Lung (tissue), 12 donors: ENCODE results near the gene SLC35B2. TPM values are rescaled to one million over a fixed set of nuclear protein-coding genes. Genes with fewer than 3 reads are reported as not detected.

Experiments
- ATAC-seq: fragments of 200-7000 bp; cut with Tn5 transposase; one replicate; pipeline ENCODE4 v1.9.1; 2020; ENCODE audit warnings: moderate number of reproducible peaks; ENCODE audit not compliant: insufficient read depth, low FRiP score
- DNase-seq, 3 donors: peaks; one replicate each; pipeline ENCODE4 v3.0.0-alpha.2; 2013 to 2017
- H3K27ac ChIP-seq, 2 donors: one replicate each; pipeline ENCODE4 v1.5.1; 2013; ENCODE audit warnings: mild to moderate bottlenecking in 2 of 2, moderate library complexity in 2 of 2, control low read depth in 1 of 2, inconsistent platforms in 1 of 2, low read depth in 1 of 2, low read length in 1 of 2
- H3K27me3 ChIP-seq, 3 donors: one replicate each; pipeline ENCODE4 v1.5.1; 2013; ENCODE audit warnings: low read length in 2 of 3; ENCODE audit not compliant: control insufficient read depth in 3 of 3, insufficient read depth in 3 of 3
- H3K36me3 ChIP-seq, 4 donors: one replicate each; pipeline ENCODE4 v1.5.1; 2013; ENCODE audit warnings: low read length in 4 of 4, mild to moderate bottlenecking in 1 of 4, moderate library complexity in 1 of 4; ENCODE audit not compliant: control insufficient read depth in 4 of 4, insufficient read depth in 4 of 4
- H3K4me1 ChIP-seq, 5 donors: one replicate each; pipeline ENCODE4 v1.5.1; 2013; ENCODE audit warnings: low read length in 5 of 5, mild to moderate bottlenecking in 2 of 5, moderate library complexity in 1 of 5; ENCODE audit not compliant: control insufficient read depth in 5 of 5, insufficient read depth in 5 of 5
- H3K4me3 ChIP-seq: one replicate; pipeline ENCODE4 v1.5.1; 2013; ENCODE audit warnings: mild to moderate bottlenecking, control low read depth, moderate library complexity
- H3K9ac ChIP-seq, 2 donors: one replicate each; pipeline ENCODE4 v1.5.1; 2013; ENCODE audit warnings: low read length in 2 of 2, control low read depth in 1 of 2; ENCODE audit not compliant: insufficient read depth in 1 of 2
- H3K9me3 ChIP-seq, 4 donors: one replicate each; pipeline ENCODE4 v1.5.1; 2013; ENCODE audit warnings: low read length in 3 of 4, mild to moderate bottlenecking in 1 of 4, moderate library complexity in 1 of 4; ENCODE audit not compliant: control insufficient read depth in 4 of 4, insufficient read depth in 3 of 4
- WGBS, 2 donors: extraction: QIAGEN DNeasy Blood & Tissue Kit; methylation state at CpG; one replicate each; pipeline ENCODE4 v1.1.7; 2013; 5-methylcytosine and 5-hydroxymethylcytosine counted together
- polyA plus RNA-seq, 2 donors: library from polyadenylated mRNA; stranded (reverse); fragments of 200-250 nt; gene quantifications; one replicate each; pipeline ENCODE4 v1.2.1, GENCODE V29; 2013
- total RNA-seq, 2 donors: library from RNA; depleted of rRNA in 1 of 2; stranded (reverse); fragments of >200 nt in 1 of 2; gene quantifications; one replicate each; pipeline ENCODE4 v1.2.1, GENCODE V29; 2014 to 2021
- TF ChIP-seq, protein P1 (sequence below): IDR thresholded peaks from 2 replicates; pipeline ENCODE4 v1.5.1; 2012; ENCODE audit warnings: mild to moderate bottlenecking; ENCODE audit errors: control extremely low read depth, extremely low read depth
- donor health status: control.
- donor health status: control.
- donor health status: Bipolar disorder and iron deficiency.
- donor health status: healthy.
- donor health status: DM: yes; HTN: yes; CAD: no.

The SLC35B2 gene
- total and polyA plus RNA-seq, 4 donors: 15.0 to 44.4 (median 34.9) TPM

GRCh38 chr6:44284867-44285266, 27.5 kb upstream of the SLC35B2 start:
- peaks cover 0 to 36% (median 4%) of the 10 kb centered on the region in 3 donors for H3K27me3 ChIP-seq
- no peak overlapping the region for H3K27ac ChIP-seq

GRCh38 chr6:44284121-44284520, 26.8 kb upstream of the SLC35B2 start:
- DNase-seq: no peak
- H3K27me3 ChIP-seq: peaks cover 0 to 35% (median 4%) of the 10 kb centered on the region in 3 donors
- H3K9ac ChIP-seq: no peak overlapping the region
- ATAC-seq: no peak
- no peak overlapping the region for H3K4me3 ChIP-seq
- no peaks in the 10 kb centered on the region for H3K36me3 ChIP-seq
- no peaks in the 10 kb centered on the region for H3K4me1 ChIP-seq
- peaks cover 0 to 4% (median 0%) of the 10 kb centered on the region in 4 donors for H3K9me3 ChIP-seq
- TF ChIP-seq, protein P1, sequence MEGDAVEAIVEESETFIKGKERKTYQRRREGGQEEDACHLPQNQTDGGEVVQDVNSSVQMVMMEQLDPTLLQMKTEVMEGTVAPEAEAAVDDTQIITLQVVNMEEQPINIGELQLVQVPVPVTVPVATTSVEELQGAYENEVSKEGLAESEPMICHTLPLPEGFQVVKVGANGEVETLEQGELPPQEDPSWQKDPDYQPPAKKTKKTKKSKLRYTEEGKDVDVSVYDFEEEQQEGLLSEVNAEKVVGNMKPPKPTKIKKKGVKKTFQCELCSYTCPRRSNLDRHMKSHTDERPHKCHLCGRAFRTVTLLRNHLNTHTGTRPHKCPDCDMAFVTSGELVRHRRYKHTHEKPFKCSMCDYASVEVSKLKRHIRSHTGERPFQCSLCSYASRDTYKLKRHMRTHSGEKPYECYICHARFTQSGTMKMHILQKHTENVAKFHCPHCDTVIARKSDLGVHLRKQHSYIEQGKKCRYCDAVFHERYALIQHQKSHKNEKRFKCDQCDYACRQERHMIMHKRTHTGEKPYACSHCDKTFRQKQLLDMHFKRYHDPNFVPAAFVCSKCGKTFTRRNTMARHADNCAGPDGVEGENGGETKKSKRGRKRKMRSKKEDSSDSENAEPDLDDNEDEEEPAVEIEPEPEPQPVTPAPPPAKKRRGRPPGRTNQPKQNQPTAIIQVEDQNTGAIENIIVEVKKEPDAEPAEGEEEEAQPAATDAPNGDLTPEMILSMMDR: no peak
- H3K27ac ChIP-seq: no peak overlapping the region
- WGBS, 2 donors: 43 to 44% methylated on average over 2 of the region's 2 CpGs

More at GRCh38 chr6:44284867-44285266, 27.5 kb upstream of the SLC35B2 start:
- H3K4me3 ChIP-seq: no peak overlapping the region
- H3K9ac ChIP-seq: no peak overlapping the region
- peaks cover 0 to 6% (median 0%) of the 10 kb centered on the region in 4 donors for H3K9me3 ChIP-seq
- no peaks in the 10 kb centered on the region for H3K4me1 ChIP-seq
- WGBS, 2 donors: 53 to 80% methylated on average over 4 of the region's 4 CpGs
- DNase-seq (no peak), ATAC-seq (no peak)
- H3K36me3 ChIP-seq: no peaks in the 10 kb centered on the region
- TF ChIP-seq, protein P1: no peak

DNA sequence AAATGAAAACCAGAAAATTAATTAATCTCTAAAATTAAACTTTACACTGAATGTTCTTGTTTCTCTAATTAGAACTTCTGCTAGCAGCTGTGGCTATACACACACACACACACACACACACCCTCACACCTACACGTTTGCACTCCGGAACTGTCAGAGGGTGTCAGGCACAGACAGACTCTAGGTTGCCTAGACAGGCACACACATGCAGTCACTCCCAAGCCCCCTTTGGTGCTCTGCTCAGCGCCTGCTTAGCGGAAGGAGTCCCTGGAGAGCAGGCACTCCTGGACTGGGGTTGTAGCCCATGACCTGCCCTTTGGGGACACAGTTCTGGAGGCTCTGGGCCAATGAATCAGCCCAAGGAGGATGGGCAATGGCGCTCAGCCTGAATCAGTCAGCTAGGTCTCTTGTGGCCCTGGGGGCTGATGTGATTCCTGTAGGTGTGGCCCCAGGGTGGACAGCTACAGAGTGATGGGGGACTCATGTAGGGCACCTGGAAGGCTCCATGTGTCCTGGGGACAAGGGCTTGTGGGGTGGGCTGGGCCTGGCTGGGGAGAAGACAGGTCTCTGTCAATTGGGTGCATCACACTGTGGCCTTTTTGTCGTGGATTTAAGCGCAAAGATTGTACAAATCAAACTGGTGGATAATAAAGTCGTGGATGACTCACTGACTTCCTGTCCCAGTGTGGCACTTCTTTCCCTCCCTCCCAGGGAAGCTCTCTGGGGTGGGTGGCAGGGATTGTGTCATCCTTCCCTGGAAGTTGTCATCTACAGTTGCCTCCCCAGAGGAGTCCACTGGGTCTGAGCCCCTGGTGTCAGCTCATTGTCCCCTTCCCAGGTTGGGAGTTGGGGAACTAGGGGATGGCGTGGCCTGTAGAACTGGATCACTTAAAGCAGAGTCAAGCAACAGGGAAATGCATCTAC, 21.7 kb upstream of the SLC35B2 start:
- DNase-seq (no peak), ATAC-seq (no peak)
- no peak overlapping the region for H3K4me3 ChIP-seq
- H3K36me3 ChIP-seq: no peaks in the 10 kb centered on the region
- TF ChIP-seq, protein P1: no peak
- 59 to 76% methylated on average over 9 of the region's 9 CpGs for WGBS, 2 donors
- no peak overlapping the region for H3K27ac ChIP-seq
- peaks cover 3 to 38% (median 7%) of the 10 kb centered on the region in 3 donors for H3K27me3 ChIP-seq
- H3K4me1 ChIP-seq: peaks cover 0 to 13% (median 0%) of the 10 kb centered on the region in 5 donors
- no peak overlapping the region for H3K9ac ChIP-seq
- peaks cover 0 to 4% (median 0%) of the 10 kb centered on the region in 4 donors for H3K9me3 ChIP-seq
